GM18907 (cell line): ENCODE data around the gene CHST11.

Source experiments
- ATAC-seq: cut with Tn5 transposase; IDR thresholded peaks from one replicate; pipeline ENCODE4 v1.9.1; 2021; ENCODE audit warnings: mild to moderate bottlenecking, moderate library complexity; ENCODE audit not compliant: unreplicated experiment

Gene CHST11

DNA sequence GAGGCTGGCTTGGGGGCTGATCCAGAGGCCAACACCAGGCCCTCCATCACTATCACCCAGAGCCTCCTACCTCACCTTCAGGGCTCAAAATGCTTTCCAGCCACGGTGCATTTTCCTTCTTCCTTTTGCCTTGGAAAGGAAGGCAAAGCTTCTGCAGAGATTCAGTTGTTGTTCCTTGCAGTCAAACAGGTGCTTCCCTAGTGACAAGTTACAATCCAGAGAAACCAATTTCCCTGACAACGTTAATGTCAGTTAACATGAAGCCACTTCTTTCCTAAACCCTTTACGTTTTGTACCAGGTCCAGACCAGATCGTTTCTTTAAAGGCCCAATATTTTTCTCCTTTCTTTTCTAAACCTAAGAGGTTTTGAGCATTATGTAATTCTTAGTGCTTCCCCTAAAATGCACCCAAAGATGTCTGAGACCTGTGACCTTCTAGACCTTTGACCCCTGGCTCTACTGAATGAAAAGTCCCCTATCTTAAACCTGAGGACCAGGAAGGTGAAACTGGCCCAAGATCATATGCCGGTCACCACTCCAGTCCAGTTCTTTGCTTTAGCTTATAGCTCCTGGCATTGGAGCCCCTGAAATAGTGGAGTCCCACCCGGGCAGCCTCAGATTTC, 289.8 kb downstream of the CHST11 start:
- no peak for ATAC-seq

DNA sequence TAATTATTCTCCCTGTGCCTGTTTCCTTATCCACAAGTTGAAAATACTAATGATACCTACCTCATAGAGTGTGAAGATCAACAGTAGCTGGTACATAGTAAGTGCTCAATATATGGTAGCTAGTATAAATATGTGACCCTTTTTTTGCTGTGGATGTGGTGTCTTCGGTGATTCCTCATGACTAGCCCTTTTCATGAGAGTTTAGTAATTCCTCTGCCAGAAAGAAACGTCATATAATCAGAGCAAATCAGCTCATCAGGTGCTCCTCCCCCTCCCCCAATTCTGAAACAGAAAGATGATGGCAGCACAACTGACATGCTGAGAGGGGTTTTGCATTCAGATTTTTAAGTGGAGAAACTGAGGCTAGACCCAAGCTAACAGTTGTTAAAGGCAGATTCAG, 290.6 kb downstream of the CHST11 start:
- no peak for ATAC-seq

DNA sequence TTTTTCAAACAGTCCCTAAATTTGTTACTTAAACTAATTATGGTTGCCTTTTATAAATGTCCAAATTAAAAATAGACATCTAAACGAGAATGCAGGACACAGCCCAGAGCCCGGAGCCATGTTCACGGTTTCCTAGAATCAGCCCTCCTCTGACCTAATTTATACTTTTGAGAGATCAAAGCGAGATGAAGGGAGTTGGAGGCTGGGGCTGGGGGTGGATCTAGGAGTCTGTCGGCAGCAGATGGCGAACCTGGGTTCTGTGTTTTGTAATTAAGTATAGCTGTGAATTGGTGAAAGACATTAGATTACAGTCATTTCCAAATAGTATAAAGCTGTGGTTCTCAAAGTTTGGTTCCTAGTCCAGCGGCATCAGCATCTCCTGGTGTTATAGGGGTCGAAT, 291.2 kb downstream of the CHST11 start:
- ATAC-seq: no peak

DNA sequence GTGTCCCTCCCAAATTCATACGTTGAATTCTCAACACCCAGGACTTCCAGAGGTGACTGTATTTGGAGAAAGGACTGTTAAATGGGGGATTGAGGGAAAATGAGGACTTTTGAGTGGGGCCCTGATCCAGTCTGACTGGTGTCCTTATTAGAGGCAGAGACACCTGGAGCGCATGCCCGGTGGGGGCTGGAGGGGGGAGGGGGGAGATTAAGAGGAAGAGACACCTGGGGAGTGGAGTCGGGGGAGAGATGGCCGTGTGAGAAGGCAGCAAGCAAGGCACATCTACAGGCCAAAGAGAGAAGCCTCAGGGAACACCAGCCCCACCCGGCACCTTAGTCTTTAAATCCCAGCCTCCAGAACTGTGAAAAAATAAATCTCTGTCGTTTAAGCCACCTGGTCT, 291.6 kb downstream of the CHST11 start:
- no peak for ATAC-seq

DNA sequence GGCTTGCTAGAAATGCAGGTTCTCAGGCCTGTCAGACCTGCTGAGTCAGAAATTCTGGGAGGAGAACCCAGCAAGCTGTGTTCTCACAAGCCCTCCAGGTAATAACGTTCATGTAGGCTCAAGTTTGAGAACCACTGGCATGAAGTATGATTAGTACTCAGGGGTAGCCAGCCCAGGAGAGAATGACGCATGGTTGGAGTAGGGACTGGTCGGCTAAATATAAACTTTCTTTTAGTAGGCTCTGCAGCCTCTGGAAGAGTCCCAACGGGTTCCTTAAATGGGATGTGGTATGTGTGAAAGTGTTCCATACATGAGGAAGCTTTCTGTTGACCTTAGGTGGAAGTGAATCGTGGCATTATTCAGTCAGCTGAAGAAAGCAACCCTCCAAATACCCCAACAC, 292.0 kb downstream of the CHST11 start:
- ATAC-seq: no peak

DNA sequence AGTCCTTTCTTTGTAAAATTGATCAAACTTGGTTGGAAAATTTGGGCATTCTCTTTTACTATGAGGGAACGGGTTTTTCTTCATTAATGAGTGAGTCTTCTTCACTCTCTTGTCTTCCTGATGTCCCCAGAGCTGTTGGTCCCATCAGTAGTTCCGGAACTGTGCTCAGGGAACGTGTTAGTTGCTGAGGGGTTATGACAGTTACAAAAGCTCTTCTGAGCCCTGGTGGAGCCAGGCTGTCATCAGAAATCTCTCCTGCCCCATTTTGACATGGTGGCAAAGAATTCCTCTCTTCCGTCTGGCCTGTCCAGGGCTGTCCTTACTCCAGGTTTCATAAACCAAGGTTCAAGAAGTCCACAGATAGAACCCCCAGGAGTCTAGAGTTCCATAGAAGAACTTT, 292.8 kb downstream of the CHST11 start:
- no peak for ATAC-seq

DNA sequence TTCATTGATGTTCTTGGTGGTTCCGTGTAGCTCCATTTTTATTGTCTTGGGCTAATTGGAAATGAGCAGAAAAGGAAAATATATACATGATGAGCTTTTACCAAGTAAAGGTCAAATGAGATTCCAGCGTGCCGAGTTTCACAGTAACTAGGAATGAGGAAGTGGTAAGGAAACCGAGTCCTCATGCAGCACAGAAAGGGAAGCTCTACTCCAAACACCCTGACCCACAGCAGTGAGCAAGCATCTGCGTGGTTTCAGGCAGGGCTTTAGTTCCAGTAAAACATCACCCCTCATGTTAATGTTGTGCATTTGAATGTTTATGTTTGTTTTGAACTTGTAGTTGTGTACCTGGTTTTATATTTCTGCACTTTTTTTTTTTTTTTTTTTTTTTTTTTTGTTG, 293.3 kb downstream of the CHST11 start:
- peak; percentile 41 for ATAC-seq

DNA sequence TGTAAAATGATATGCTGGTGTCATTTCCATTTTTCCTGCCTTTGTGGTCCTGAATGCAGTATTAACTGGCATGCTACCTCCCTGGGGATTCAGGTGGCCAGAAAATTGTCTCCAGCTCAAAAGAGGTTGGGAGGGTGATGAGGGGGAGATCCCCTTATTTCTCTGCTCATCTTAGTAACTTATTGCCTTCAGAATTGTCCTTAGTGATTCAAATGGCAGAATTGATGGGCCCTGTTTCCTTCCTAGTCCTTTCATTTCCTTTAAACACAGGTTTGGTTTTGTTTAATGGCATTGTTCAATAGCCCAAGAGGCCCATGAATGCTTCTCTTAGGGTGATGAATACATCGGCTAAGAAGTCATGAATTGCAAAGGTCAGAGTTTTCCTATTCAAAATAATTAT, 294.4 kb downstream of the CHST11 start:
- peak; percentile 41 for ATAC-seq

DNA sequence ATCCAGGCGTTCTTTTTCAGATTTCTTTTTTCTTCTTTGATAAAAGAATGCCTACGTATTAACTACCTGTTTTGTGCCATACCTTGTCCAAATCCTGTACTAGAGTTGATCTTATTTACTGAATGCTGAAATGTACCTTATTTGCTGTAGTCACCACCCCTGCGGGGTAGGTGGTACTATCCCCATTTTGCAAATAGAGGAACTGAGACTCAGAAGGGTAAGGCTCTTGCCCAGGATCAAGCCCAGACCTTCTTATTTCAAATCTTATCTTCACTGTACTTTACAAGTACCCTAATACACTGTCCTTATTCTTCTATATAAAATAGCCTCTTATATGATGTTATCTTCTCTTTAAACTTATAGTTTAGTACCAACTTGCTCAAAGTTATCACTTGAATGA, 294.8 kb downstream of the CHST11 start:
- ATAC-seq: peak; percentile 84

DNA sequence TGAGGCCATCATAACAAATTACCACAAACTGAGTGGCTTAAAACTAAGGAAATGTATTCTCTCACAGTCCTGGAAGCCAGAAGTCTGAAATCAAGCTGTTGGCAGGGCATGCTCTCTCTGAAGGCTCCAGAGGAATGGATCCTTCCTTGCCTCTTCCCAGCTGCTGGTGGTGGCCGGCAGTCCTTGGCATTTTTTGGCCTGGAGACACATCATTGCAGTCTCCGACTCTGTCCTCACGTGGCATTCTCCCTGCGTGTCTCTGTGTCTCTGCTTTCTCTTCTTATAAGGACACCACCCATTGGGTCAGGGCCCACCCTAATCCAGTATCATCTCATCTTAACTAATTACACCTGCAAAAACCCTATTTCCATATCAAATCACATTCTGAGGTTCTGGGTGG, 295.3 kb downstream of the CHST11 start:
- peak; percentile 7 for ATAC-seq

DNA sequence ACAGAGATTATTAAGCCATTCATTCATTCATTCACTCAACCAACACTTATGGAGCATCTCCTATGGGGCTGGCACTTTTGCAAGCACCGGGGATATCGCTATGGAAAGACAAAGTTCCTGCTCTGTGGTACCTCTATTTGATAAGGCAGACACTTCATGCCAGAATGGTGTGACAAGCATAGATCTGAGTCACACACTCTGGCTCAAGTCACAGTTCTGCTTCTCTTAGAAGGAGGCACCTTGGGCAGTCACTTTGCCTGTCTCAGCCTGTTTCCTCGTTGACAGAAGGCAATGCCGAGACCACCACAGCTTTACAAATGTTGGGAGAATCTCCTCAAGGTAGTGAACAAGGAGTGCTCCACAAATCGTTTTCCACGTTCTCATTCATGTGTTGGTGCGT, 296.1 kb downstream of the CHST11 start:
- no peak for ATAC-seq

DNA sequence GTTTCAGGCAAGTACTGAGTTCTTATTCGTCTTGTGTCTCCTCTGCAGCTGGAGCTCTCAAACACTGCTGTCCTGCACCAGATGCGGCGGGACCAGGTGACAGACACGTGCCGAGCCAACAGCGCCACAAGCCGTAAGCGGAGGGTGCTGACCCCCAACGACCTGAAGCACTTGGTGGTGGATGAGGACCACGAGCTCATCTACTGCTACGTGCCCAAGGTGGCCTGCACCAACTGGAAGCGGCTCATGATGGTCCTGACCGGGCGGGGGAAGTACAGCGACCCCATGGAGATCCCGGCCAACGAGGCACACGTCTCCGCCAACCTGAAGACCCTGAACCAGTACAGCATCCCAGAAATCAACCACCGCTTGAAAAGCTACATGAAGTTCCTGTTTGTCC, 300.2 kb downstream of the CHST11 start:
- no peak for ATAC-seq

DNA sequence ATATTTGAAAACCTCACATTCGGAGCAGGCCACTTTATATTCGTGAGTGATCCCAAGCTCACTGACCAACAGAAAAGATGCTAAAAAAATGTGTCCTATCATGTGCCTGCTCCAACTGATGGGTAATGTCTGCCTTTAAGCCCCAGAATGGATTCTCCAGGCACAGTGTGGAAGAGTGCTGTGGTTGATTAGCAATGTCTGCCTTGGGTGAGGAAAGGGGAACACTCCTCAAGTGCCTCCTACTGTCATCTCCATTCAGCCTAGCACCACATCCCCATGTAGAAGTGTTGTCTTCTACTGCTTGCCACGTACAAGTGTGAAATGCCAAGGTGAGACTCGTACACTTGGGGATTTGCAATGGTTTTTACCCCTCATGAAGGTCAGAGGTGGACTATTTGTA, 302.0 kb downstream of the CHST11 start:
- no peak for ATAC-seq

DNA sequence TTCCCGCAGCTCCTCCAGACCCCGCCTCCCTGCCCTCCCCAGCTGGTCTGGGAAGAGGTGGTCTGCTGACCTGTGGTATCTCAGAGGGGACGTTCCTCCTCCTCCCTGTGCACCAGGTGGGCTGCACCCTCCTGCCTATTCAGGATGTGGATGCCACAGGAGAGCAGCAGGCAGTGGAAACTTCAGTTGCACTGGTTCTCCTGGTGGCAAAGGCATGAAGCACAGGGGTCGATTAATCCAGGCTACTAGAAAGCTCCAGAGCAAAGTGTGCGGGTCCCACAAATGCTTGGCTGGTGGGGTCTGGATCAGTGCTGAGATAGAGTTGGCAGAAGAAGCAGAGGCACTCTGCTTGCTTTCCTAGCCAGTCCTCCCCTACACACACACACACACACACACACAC, 304.3 kb downstream of the CHST11 start:
- ATAC-seq: no peak

DNA sequence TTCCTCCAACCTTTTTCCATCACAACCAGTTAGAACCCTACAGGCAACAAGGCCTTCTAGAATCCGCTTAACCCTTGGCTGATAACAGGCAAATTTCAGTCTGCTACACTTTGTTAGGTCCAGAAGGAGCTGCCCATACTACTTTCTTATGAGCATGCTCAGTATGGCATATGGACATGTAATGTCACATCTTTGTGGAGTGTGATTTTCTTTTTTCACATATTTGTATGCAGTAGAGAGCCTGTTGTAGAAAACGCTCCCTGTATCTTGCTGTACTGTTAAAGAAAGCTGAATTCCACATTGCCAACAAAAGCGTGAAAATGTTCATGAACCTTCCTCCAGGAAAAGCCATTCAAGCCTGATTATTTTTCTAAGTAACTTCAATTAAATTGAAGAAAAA, 304.9 kb downstream of the CHST11 start:
- ATAC-seq: no peak

DNA sequence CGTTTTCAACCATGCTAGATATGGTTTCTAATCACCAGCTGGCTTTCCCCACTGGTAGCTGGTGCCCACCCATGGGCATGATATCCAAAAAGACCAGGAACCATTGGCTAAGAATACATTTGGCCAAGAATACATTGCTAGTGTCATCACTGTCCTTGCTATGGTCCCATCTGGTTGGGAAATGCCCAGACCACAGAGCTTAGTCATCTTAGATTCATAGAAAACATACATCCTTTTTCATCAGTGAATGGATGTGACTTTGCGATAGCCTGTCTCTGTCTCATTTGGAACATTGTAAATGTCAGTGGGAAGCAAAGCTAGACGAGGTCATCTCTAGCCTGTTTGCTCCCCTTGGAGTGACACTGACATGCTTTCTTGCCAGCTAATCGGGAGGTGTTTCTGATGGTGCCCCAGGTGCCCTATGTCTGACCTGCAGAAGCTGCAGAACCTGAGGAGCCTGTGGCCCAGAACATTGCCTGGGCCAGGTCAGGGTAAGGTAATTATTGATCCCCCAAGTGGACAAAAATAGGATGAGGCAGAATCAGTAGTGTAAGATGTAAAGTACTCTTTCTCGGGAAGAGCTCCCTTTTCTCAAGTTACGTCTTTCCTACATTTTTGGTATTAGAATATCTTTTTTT, 306.5 kb downstream of the CHST11 start:
- ATAC-seq: peak; percentile 52

DNA sequence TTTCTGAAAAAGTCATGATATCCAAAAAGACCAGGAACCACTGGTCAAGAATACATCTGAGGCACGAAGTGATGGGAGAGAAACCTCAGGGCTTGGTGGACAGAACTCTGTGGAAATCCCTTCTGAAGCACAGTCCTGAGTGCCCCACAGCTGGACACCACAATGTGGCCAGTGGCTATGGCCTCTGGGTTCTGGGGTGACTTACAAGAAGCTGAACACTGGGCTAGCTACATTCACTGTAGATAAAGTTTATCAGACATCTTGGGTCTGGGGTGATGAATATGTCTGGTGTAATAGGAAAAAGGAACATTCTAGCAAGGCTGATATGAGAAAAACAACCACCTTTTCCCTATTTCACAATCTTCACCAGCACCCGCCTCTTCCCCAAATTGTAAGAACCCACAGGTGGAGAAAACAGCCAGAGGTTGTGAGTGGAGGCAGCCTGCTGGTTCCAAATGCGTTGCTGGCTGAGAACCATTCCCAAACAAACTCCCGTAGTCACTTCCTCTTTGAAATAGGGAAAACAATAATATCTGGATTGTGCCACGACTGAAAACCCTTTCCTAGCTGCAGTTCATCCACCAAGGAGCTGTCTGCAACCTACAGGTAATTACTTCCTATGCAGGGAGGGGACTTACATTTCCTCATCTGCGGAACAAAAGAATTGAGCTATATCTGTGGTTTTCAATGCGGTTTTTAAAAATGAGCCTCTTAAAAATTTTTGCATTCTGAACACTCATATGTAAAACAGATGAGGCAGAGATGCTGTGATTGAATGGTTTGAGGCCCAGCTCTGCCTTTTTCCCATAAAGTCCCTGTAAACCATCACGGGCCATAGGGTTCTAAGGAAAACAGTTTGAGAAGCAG, 307.7 kb downstream of the CHST11 start:
- no peak for ATAC-seq

DNA sequence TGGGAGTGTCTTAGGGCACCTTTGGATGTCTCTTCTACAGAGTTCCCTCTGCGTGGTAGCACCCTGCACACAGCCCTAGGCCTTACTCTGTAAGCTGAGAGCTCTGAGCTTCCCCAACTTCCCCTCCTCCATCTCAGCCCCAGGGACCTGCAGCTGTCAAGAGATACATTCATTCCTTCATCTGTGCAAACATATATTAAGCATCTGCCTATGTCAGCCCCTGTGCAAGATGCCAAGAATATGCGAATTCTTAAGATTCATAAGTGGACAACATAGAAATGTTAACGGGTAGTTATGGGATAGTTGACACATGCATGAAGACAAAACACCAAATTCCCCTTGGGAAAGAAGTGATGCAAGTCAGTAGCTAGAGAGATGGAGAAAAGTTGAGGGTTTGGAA, 310.5 kb downstream of the CHST11 start:
- ATAC-seq: no peak

DNA sequence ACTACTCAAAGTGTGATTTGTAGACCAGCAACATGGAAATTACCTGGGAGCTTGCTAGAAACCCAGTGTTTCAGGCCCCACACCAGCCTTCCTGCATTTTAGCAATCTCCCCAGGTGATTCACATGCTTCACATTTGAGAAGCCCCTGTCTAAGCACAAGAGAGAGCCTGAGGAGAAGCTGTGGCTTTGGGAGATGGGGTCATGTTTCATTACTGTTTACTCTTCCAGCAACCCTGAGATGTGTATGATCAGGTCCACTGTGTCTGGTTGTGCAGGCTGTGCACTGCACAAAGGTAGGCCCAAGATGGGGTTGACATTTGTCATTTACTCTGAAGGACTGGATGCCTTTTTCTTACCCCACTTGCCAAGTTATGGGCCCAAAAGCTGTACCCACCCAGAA, 311.3 kb downstream of the CHST11 start:
- no peak for ATAC-seq

DNA sequence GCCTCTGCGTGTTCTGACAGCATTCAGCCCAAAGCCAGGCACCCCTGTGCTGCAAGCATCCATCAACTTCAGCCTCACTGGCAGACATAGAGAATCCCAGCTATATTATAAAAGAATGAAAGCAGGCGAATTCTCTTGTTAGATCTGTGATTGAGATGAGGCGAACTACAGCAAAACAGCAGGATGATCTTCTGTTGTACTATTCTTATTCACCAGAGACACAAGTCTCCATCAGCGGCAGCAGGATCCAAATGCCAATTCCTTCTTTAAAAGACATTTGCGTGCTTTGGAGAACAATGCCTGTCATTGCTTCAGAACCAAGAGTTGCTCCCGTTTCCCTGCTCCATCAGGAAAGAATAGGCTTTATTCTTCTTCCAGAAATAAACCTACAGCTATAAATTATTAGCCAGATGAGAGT, 312.4 kb downstream of the CHST11 start:
- ATAC-seq: no peak

DNA sequence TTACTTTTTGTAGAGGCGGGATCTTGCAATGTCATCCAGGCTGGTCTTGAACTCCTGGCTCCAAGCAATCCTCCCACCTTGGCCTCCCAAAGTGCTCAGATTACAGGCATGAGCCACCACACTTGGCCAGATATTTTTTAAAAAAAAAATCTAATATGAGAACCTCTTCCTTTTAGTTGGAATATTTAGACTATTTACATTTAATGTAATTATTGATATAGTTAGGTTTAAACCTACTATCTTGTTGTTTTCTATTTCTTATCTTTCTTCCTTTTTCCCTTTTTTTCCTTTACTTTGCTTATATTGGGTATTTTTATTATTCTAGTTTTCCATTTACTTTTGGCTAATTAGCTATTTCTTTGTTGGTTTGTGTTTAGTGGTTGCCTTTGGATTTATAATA, 315.6 kb downstream of the CHST11 start:
- ATAC-seq: no peak

DNA sequence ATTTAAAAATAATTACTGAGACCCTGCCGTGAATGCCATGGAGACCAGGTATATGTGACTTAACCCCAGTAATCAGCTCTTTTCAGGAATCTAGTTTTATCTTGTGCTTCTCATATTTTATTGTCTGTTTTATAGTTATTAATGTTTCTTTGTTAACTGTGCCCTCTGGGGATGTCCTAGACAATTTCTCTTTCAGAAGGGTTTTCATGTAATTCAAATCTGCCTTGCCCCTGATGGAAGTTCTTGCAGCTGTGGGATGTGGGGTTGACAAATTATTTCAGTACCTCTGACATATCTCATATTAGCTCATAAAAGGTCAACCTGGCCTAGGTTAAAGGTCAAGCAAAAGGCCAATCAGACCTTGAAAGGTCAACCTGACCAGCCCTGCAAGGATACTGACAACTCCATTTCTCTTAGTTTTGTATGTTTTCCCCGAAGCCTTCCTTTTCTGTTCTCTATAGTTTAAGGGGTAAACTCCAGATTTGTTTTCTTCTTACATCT, 319.0 kb downstream of the CHST11 start:
- ATAC-seq: no peak
